Activated CD8-positive, alpha-beta memory T cell treated with anti-CD3 and anti-CD28 coated beads, Interleukin-2, amount 50 U/mL, for 4 hours (primary cell): ENCODE data around the gene C1orf159.
A peak's percentile ranks its signal among the peaks of the same experiment; 100 is the strongest.

Experiments used
- DNase-seq: peaks from one replicate; pipeline ENCODE4 v3.0.0-alpha.2; 2020

The C1orf159 gene

DNA sequence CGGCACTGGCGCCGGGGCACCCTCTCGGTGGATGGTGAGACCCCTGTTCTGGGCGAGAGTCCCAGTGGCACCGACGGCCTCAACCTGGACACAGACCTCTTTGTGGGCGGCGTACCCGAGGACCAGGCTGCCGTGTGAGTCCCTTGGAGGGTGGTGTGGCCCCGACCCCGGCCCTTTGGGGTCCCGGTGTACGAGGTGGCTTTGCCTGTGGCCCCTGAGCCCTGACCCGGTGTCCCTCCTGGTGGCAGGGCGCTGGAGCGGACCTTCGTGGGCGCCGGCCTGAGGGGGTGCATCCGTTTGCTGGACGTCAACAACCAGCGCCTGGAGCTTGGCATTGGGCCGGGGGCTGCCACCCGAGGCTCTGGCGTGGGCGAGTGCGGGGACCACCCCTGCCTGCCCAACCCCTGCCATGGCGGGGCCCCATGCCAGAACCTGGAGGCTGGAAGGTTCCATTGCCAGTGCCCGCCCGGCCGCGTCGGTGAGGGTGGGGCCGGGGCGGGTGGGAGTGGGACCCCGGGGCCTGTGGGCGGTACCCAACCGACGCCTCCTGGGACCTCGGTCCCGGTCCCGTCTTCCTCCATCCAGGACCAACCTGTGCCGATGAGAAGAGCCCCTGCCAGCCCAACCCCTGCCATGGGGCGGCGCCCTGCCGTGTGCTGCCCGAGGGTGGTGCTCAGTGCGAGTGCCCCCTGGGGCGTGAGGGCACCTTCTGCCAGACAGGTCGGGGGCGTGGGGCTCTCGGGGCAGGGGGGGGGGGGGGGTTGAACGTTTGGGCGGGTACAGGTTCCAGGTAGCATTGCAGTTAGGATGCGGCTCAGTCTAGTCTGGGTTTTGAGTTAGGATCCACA lies 66.3 kb downstream of the C1orf159 start:
- no peak for DNase-seq

GRCh38 chr1:1048765-1049164 lies 67.1 kb downstream of the C1orf159 start:
- DNase-seq, result no peak

DNA sequence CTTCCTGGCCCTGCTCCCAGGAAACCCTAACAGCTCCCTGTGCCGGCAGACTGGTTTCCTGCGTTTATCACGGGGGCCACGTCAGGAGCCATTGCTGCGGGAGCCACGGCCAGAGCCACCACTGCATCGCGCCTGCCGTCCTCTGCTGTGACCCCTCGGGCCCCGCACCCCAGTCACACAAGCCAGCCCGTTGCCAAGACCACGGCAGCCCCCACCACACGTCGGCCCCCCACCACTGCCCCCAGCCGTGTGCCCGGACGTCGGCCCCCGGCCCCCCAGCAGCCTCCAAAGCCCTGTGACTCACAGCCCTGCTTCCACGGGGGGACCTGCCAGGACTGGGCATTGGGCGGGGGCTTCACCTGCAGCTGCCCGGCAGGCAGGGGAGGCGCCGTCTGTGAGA lies 67.9 kb downstream of the C1orf159 start:
- no peak for DNase-seq

DNA sequence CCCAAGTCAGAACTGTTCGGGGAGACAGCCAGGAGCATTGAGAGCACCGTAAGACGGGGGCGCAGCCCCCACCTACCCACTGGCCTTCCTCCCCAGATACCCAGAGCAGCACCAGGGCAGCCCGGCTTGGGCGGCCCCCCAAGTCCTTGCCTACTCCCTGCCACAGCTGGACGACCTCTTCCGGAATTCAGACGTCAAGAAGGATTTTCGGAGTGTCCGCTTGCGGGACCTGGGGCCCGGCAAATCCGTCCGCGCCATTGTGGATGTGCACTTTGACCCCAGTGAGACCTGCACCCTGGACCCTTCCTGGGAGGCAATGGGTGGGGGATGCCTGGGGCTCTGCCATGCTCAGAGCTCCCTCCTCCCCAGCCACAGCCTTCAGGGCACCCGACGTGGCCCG lies 68.5 kb downstream of the C1orf159 start:
- no peak for DNase-seq

DNA sequence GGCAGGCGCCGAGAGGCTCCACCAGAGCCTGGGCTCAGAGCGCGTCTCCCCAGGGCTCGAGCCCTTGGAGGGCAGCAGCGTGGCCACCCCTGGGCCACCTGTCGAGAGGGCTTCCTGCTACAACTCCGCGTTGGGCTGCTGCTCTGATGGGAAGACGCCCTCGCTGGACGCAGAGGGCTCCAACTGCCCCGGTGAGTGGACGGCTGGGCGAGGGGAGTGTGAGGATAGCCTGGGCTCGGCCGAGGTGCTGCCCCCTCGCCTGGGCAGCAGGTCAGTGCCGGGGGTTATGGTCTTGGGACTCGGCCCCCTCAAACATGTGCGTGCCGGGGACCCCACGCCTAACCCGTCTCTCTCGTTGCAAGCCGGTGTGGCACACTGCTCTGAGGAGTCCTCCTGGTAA lies 69.1 kb downstream of the C1orf159 start:
- DNase-seq, result no peak

- no peak for DNase-seq
Observed at GRCh38 chr1:1046243-1046642, 69.6 kb downstream of the C1orf159 start.

- no peak for DNase-seq
Observed at GRCh38 chr1:1045129-1045528, 70.8 kb downstream of the C1orf159 start.

DNA sequence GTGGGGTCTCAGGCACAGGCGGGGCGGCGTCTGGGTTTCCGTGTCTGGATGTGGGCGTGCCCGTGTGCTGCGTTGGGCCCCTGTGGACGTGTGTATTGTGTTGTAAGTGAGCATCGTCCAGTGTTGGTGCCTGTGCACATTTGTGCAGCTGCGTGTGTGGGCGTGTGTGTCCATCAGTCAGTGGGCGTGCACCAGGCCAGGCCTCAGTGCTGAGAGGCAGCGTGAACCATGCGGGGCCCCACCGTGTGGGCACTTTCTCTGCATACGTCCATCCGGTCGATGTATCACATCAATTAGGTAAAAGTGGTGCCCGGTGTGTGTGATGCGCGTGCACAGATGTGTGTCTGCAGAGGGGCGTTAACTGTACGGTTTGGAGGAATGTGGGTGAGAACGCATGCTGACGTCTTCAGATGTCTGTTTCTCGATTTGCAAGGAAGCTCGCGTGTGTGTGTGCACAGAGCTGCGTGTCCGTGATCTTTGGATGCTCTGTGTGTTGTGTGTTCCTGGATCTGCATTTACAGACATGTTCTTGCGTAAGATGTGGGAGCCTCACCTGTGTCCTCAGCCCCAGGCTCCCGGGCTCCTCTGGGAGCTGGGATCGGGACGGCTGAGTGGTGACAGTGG lies 71.3 kb downstream of the C1orf159 start:
- no peak for DNase-seq

DNA sequence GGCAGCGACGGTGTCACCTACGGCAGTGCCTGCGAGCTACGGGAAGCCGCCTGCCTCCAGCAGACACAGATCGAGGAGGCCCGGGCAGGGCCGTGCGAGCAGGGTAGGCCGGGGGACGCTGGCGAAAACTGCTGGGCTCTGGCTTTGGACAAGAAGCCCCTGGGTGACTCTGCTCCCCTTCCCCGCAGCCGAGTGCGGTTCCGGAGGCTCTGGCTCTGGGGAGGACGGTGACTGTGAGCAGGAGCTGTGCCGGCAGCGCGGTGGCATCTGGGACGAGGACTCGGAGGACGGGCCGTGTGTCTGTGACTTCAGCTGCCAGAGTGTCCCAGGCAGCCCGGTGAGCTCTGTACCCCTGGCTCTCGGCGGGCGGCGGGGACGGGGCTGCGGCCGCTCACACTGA lies 72.0 kb downstream of the C1orf159 start:
- no peak for DNase-seq

DNA sequence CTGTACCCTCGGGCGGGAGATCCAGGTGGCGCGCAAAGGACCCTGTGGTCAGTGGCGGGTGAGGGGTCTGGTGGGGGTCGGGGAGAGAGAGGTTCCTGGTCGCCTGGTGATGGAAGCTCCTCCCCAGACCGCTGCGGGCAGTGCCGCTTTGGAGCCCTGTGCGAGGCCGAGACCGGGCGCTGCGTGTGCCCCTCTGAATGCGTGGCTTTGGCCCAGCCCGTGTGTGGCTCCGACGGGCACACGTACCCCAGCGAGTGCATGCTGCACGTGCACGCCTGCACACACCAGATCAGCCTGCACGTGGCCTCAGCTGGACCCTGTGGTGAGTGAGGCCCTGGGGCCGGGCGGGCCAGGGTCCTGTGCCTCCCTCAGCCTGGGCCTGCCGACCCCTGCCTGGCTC lies 72.5 kb downstream of the C1orf159 start:
- no peak for DNase-seq

DNA sequence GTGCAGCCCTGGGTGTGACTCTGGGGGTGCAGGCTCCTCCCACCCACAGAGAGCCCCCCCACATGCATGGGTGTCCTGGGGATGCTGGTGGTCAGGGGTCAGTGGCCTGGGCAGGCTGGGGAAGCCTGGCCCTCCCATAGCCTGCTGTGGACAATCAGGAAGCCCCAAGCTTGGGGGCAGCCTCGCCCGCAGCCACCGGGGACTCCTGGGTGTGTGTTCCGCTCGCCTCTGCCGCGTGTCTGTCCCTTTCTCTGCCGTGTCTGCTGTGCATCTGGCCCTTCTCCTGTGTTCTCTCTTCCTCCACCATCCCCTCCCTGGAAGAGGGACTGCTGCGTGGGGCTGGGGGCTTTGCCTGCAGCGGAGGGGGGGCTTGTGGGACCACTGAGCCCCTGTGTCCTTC lies 73.1 kb downstream of the C1orf159 start:
- no peak for DNase-seq

GRCh38 chr1:1041873-1042272 lies 74.0 kb downstream of the C1orf159 start:
- DNase-seq, result no peak

GRCh38 chr1:1041092-1041523 lies 74.8 kb downstream of the C1orf159 start:
- DNase-seq, result no peak

DNA sequence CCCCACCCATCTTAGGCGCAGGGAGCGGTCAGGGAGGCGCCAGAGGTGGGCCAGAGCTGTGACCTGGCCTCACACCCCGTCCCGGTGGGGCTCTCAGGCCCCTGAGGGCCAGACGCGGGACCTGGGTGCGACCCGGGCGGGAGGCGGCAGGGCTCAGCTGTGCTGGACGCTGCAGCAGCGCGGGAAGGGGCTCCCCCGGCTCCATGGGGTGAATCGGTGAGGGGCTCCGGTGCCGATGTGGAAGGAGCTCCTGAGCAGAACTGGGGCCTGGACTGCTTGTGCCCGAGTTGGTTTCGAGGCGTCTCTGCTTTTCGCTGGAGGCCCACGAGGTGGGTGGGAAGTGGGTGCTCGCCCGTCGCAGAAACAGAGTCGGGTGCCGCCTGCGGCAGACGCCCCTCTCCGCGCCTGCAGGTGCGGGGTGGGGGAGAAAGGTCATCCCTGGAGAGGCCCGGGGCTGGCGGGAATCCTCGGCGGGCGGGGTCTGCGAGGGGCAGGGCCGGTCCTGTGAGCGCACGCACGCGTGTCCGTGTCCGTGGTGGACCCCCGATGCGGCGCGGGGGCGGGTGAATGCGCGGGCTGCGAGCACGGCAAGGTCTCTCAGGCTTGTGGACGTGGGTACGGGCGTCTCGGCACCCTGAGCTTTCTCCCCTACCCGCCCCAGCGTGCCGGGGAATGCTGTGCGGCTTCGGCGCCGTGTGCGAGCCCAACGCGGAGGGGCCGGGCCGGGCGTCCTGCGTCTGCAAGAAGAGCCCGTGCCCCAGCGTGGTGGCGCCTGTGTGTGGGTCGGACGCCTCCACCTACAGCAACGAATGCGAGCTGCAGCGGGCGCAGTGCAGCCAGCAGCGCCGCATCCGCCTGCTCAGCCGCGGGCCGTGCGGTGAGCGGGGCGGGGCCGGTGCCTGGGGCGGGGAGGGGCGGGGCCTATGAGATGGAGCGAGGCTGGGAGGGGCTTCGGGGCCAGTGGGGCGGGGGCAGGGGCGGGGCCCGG lies 75.6 kb downstream of the C1orf159 start:
- DNase-seq, result peak; percentile 75

- DNase-seq, result no peak
Observed at GRCh38 chr1:1039145-1039910, 76.6 kb downstream of the C1orf159 start.

GRCh38 chr1:1038694-1039093 lies 77.2 kb downstream of the C1orf159 start:
- DNase-seq, result no peak

- DNase-seq, result no peak
Observed at GRCh38 chr1:1037366-1038327, 78.2 kb downstream of the C1orf159 start.

DNA sequence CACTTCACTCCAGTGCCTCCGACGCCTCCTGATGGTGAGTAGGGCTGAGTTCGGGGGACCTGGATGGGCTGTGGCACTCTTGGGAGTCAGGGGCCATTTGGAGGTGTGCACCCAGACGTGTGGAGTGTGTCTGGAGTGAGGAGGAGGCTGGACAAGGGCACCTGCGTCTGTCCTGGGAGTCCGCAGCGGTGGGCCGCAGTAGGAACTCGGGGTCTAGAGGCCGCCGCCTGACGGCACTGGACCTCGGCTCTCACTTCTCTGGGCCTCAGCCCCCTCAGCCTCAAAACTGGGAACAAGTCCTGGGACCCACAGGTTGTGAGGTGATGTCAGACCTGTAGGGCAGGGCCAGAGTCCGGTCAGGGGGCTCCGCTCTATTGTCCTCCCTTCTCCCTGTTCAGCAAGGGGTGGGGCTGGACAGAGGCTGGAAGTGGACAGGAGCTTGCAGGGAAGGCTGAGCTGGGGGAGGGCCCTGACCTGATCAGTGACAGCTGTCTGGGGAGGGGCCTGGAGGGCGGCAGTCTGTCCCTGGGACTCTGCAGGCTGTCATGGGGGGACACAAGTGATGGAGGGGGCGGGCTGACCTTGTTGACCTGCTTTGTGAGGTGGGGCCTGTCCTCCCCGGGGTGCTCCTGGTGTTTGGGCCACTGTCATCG lies 80.5 kb downstream of the C1orf159 start:
- DNase-seq, result no peak

GRCh38 chr1:1034439-1034781 lies 81.5 kb downstream of the C1orf159 start:
- DNase-seq, result no peak

GRCh38 chr1:1033731-1034438 lies 82.0 kb downstream of the C1orf159 start:
- DNase-seq, result no peak
